NCI-H1436 (cell line): Measurements from ENCODE around the gene LRFN4.
A peak's percentile ranks its signal among the peaks of the same experiment; 100 is the strongest.
"Not testable (repeated sequence)": the region's sequence is repeated elsewhere in the genome, so short reads cannot be mapped to it uniquely, and the experiment has no call there.

ENCODE experiments used
- DNase-seq: peaks from one replicate; lab custom pipeline; 2025; lab: John Stamatoyannopoulos, UW

LRFN4 gene

GRCh38 chr11:66856496-66857233, at the start of gene LRFN4:
LRFN4 (plus strand) TSS chr11:66857064; CDS start chr11:66857745, 681 bp downstream.
- peak; percentile 78 for DNase-seq

- no peak for DNase-seq
Observed at GRCh38 chr11:66809592-66809991, 47.3 kb upstream of the LRFN4 start.

- DNase-seq = no peak
Observed at GRCh38 chr11:66810576-66811185, 46.2 kb upstream of the LRFN4 start.

GRCh38 chr11:66814678-66815077, 42.2 kb upstream of the LRFN4 start:
- DNase-seq = no peak

GRCh38 chr11:66815646-66816045, 41.2 kb upstream of the LRFN4 start:
- no peak for DNase-seq

- no peak for DNase-seq
Observed at GRCh38 chr11:66818231-66818955, 38.5 kb upstream of the LRFN4 start.

- no peak for DNase-seq
Observed at GRCh38 chr11:66820381-66820780, 36.5 kb upstream of the LRFN4 start.

- no peak for DNase-seq
Observed at GRCh38 chr11:66820901-66821300, 36.0 kb upstream of the LRFN4 start.

GRCh38 chr11:66823700-66824099, 33.2 kb upstream of the LRFN4 start:
- no peak for DNase-seq

GRCh38 chr11:66824573-66824972, 32.3 kb upstream of the LRFN4 start:
- DNase-seq = not testable (repeated sequence)

GRCh38 chr11:66834539-66834845, 22.4 kb upstream of the LRFN4 start:
- no peak for DNase-seq

GRCh38 chr11:66834943-66835342, 21.9 kb upstream of the LRFN4 start:
- DNase-seq = no peak

GRCh38 chr11:66835768-66836405, 21.0 kb upstream of the LRFN4 start:
- DNase-seq = no peak

GRCh38 chr11:66840317-66841091, 16.4 kb upstream of the LRFN4 start:
- DNase-seq = no peak

- no peak for DNase-seq
Observed at GRCh38 chr11:66841861-66842260, 15.0 kb upstream of the LRFN4 start.

- no peak for DNase-seq
Observed at GRCh38 chr11:66842501-66842895, 14.4 kb upstream of the LRFN4 start.

GRCh38 chr11:66842896-66843775, 13.7 kb upstream of the LRFN4 start, which contains the start of gene RCE1:
RCE1 (plus strand) TSS chr11:66843441; CDS start chr11:66843456, 15 bp downstream.
- peak; percentile 82 for DNase-seq

- DNase-seq = no peak
Observed at GRCh38 chr11:66843776-66844495, 12.9 kb upstream of the LRFN4 start.

- DNase-seq = no peak
Observed at GRCh38 chr11:66844496-66845142, 12.2 kb upstream of the LRFN4 start.
